Cardiac muscle cell (in vitro differentiated cells and primary cell): ENCODE measurements around the gene ZGPAT. TPM values are rescaled to one million over a fixed set of nuclear protein-coding genes. Genes with fewer than 3 reads are reported as not detected.
"Not testable (repeated sequence)": the region's sequence is repeated elsewhere in the genome, so short reads cannot be mapped to it uniquely, and the experiment has no call there.

Experiments
- DNase-seq, 2 donors: peaks; one replicate each; pipeline versions ENCODE4 v3.0.0 to v3.0.0-alpha.2; 2010 to 2017; ENCODE audit warnings: low read depth in 1 of 2, low spot score in 1 of 2
- H3K27ac ChIP-seq: fragments of 200-600 bp; sonication (generic); 2 replicates; pipeline ENCODE4 v1.5.1; 2016
- H3K27me3 ChIP-seq: fragments of 200-600 bp; sonication (generic); 2 replicates; pipeline ENCODE4 v1.6.0; 2016; ENCODE audit warnings: control low read depth
- H3K36me3 ChIP-seq: fragments of 200-600 bp; sonication (generic); 2 replicates; pipeline ENCODE4 v1.5.1; 2016; ENCODE audit warnings: control low read depth
- H3K4me1 ChIP-seq: fragments of 200-600 bp; sonication (generic); 2 replicates; pipeline ENCODE4 v1.8.1; 2017; ENCODE audit warnings: low read depth, mild to moderate bottlenecking, mixed run types
- H3K4me3 ChIP-seq: fragments of 200-600 bp; sonication (generic); 2 replicates; pipeline ENCODE4 v1.5.1; 2016; ENCODE audit warnings: mild to moderate bottlenecking
- H3K9me3 ChIP-seq: fragments of 200-600 bp; sonication (generic); 2 replicates; pipeline ENCODE4 v1.5.1; 2017; ENCODE audit warnings: low read depth, mild to moderate bottlenecking, control low read depth
- CTCF ChIP-seq: IDR thresholded peaks from 2 replicates; pipeline ENCODE4 v1.5.1; 2012; ENCODE audit warnings: low read depth, mild to moderate bottlenecking, low read length
- polyA plus RNA-seq: library from polyadenylated mRNA; unstranded; fragments of >200 nt; fragmentation: Nextera tagmentation; extraction: Ambion mirVana; gene quantifications from 2 replicates; pipeline ENCODE4 v1.2.1, GENCODE V29; 2016
- total RNA-seq: library from RNA; depleted of rRNA; stranded (reverse); fragments of >200 nt; gene quantifications from 2 replicates; pipeline ENCODE4 v1.2.3, GENCODE V29; 2016

Gene ZGPAT
- total and polyA plus RNA-seq, 2 experiments from 2014 or later, result 36.3 to 37.5 TPM

- Histone ChIP-seq H3K9me3 (no peaks in the 10 kb centered on the region), H3K4me1 (no peaks in the 10 kb centered on the region), H3K4me3 (no peak overlapping the region), H3K27me3 (no peaks in the 10 kb centered on the region), H3K27ac (no peak overlapping the region), H3K36me3 (peaks cover 15% of the 10 kb centered on the region)
- DNase-seq, result peak; percentile 50 to 52
- no peak for TF ChIP-seq CTCF
These were observed 42.8 kb upstream of the ZGPAT start for GRCh38 chr20:63664861-63665594.

- no peaks in the 10 kb centered on the region for H3K9me3 ChIP-seq
- no peak for DNase-seq
- no peak overlapping the region for H3K27ac ChIP-seq
- TF ChIP-seq CTCF, result no peak
- no peaks in the 10 kb centered on the region for H3K27me3 ChIP-seq
- no peaks in the 10 kb centered on the region for H3K4me1 ChIP-seq
- peaks cover 15% of the 10 kb centered on the region for H3K36me3 ChIP-seq
- H3K4me3 ChIP-seq, result no peak overlapping the region
These were observed 42.1 kb upstream of the ZGPAT start for GRCh38 chr20:63665708-63666107.

DNA sequence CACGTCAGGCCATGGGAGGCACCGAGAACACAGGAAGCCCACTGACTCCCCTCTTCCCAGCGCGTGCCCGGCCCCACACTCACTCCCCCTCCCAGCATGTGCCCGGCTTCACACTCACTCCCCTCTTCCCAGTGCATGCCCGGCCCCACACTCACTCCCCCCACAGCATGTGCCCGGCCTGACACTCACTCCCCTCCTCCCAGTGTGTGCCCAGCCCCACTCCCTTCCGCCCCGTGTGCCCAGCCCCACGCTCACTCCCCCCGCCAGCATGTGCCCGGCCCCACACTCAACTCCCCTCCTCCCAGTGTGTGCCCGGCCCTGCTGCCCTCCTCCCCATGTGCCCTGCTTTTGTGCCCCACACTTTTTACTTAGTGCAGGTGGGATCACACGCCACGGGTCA lies 40.0 kb upstream of the ZGPAT start:
- Histone ChIP-seq H3K4me3 (no peak overlapping the region), H3K27me3 (no peaks in the 10 kb centered on the region), H3K9me3 (no peaks in the 10 kb centered on the region), H3K27ac (no peak overlapping the region), H3K36me3 (peaks cover 15% of the 10 kb centered on the region), H3K4me1 (no peaks in the 10 kb centered on the region)
- TF ChIP-seq CTCF, result no peak
- DNase-seq, result no peak

DNA sequence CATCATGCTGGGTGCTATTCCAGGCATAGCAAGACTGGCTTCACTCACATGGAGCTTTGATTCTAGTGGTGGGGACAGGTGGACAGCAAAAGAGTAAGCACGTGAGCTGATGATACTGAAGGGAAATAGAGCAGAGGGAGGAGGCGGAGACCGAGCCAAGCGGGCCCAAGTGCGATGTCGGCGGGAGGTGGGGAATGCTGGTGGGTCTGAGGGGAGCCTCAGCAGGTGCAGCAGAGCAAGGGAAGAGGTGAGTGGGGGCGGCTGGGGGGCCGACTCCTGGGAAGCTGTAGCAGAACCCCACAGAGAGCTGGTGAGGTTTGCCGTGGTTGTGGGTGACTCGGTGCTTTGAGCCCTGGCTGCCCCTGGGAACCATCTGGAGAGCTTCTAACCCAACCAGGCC lies 39.5 kb upstream of the ZGPAT start:
- H3K36me3 ChIP-seq, result peaks cover 15% of the 10 kb centered on the region
- no peak for TF ChIP-seq CTCF
- no peak overlapping the region for H3K27ac ChIP-seq
- no peak overlapping the region for H3K4me3 ChIP-seq
- no peak for DNase-seq
- no peaks in the 10 kb centered on the region for H3K4me1 ChIP-seq
- no peaks in the 10 kb centered on the region for H3K9me3 ChIP-seq
- H3K27me3 ChIP-seq, result no peaks in the 10 kb centered on the region

GRCh38 chr20:63671695-63672094 lies 36.1 kb upstream of the ZGPAT start:
- H3K27me3 ChIP-seq, H3K36me3 ChIP-seq, H3K4me1 ChIP-seq, H3K4me3 ChIP-seq, H3K27ac ChIP-seq, H3K9me3 ChIP-seq, DNase-seq: not testable (repeated sequence)

DNA sequence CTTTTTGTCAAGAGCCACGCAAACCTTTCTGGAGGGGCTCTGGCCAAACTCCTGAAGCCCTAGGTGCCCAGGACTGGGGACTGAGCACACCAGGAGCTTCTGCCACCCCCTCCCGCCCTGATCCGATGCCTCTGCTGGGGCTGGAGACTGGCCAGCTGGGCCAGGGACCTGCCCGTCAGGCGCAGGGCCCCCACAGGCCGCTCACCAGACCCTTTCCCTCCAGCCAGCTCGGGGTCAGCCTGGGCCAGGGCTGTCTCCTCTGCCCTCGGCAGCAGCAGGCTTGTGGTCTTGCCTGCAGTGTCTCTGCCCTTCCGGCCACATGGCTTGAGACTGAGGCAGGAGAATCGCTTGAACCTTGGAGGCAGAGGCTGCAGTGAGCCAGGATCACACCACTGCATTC lies 35.2 kb upstream of the ZGPAT start:
- peaks cover 9% of the 10 kb centered on the region for H3K36me3 ChIP-seq

More for the DNA sequence above, 35.2 kb upstream of the ZGPAT start:
- Histone ChIP-seq H3K27ac (no peak overlapping the region), H3K27me3 (no peaks in the 10 kb centered on the region), H3K9me3 (no peaks in the 10 kb centered on the region), H3K4me1 (no peaks in the 10 kb centered on the region), H3K4me3 (no peak overlapping the region)
- TF ChIP-seq CTCF, result no peak
- DNase-seq, result no peak
